Measurements from ENCODE around the gene OTULIN.

OTULIN gene

DNA sequence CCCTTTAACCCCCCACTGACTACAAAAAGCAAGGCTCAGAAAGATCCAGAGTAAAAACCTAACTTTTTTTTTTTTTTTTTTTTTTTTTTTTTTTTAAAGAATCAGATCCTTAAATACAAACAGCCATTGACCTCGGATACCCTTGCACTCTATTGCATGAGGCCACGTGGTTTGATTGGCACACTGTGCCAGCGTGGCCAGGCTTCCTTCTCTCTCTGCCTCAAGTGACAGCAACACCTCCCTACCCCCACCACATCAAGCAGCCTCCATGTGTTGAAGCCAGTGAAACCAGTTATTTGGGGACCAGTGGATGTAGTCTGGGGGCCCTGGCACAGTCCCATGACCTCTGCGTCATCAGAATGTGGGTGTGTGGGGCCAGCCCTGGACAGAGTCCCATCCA lies 71.4 kb downstream of the OTULIN start:
- no peaks in the 10 kb centered on the region for H3K27me3 ChIP-seq (ENCODE audit: insufficient read depth, low read depth)
- H3K79me2 ChIP-seq (ENCODE audit: insufficient read depth, low read depth), result no peaks in the 10 kb centered on the region
- H3K27ac ChIP-seq, result no peak overlapping the region
- H3K4me1 ChIP-seq (ENCODE audit: low read depth, poor library complexity, severe bottlenecking), result no peaks in the 10 kb centered on the region
- no peak overlapping the region for H3K4me2 ChIP-seq
- no peak overlapping the region for H2AFZ ChIP-seq (ENCODE audit: low read depth)
- no peak overlapping the region for H3K9ac ChIP-seq
- H3K4me3 ChIP-seq (IDR thresholded peaks at IDR 0.05; ENCODE audit: insufficient read depth, low read depth, low read length), result no peak overlapping the region
- TF ChIP-seq, protein P1, sequence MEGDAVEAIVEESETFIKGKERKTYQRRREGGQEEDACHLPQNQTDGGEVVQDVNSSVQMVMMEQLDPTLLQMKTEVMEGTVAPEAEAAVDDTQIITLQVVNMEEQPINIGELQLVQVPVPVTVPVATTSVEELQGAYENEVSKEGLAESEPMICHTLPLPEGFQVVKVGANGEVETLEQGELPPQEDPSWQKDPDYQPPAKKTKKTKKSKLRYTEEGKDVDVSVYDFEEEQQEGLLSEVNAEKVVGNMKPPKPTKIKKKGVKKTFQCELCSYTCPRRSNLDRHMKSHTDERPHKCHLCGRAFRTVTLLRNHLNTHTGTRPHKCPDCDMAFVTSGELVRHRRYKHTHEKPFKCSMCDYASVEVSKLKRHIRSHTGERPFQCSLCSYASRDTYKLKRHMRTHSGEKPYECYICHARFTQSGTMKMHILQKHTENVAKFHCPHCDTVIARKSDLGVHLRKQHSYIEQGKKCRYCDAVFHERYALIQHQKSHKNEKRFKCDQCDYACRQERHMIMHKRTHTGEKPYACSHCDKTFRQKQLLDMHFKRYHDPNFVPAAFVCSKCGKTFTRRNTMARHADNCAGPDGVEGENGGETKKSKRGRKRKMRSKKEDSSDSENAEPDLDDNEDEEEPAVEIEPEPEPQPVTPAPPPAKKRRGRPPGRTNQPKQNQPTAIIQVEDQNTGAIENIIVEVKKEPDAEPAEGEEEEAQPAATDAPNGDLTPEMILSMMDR (conservative IDR thresholded peaks at IDR 0.05; ENCODE audit: low read depth, low read length), result no peak
- no peaks in the 10 kb centered on the region for H3K36me3 ChIP-seq (ENCODE audit: insufficient read depth)
- no peaks in the 10 kb centered on the region for H4K20me1 ChIP-seq (ENCODE audit: insufficient read depth)

DNA sequence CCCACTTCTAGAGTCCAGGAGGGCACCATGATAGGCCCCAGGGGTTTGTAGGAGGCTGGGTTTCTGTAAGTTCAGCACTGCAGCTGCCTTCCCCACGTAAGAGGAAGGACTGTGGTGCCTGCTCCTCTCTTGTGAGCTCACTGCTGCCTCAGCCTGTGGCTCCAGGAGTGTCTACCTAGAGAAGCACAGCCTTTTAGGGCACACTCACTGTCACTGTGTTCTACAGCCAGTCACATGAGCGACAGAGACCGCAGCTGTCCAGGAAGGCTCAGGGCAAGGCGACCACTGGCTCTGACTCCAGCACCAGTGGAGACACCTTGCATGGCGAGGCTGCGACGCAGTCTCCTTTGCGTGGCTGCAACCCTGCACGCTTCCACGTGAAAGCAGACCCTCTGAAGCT lies 72.8 kb downstream of the OTULIN start:
- TF ChIP-seq, protein P1 (conservative IDR thresholded peaks at IDR 0.05; ENCODE audit: low read depth, low read length), result no peak
- Histone ChIP-seq H3K4me3 (IDR thresholded peaks at IDR 0.05; ENCODE audit: insufficient read depth, low read depth, low read length) (no peak overlapping the region), H4K20me1 (ENCODE audit: insufficient read depth) (no peaks in the 10 kb centered on the region), H3K36me3 (ENCODE audit: insufficient read depth) (no peaks in the 10 kb centered on the region), H3K4me1 (ENCODE audit: low read depth, poor library complexity, severe bottlenecking) (no peaks in the 10 kb centered on the region), H3K27me3 (ENCODE audit: insufficient read depth, low read depth) (no peaks in the 10 kb centered on the region), H3K27ac (no peak overlapping the region), H3K4me2 (no peak overlapping the region), H3K79me2 (ENCODE audit: insufficient read depth, low read depth) (no peaks in the 10 kb centered on the region), H3K9ac (no peak overlapping the region), H2AFZ (ENCODE audit: low read depth) (no peak overlapping the region)

GRCh38 chr5:14738050-14738449 lies 73.5 kb downstream of the OTULIN start:
- H3K27ac ChIP-seq, result no peak overlapping the region
- H2AFZ ChIP-seq (ENCODE audit: low read depth), result no peak overlapping the region
- no peak overlapping the region for H3K9ac ChIP-seq
- H3K4me2 ChIP-seq, result no peak overlapping the region
- no peaks in the 10 kb centered on the region for H3K27me3 ChIP-seq (ENCODE audit: insufficient read depth, low read depth)
- H3K36me3 ChIP-seq (ENCODE audit: insufficient read depth), result no peaks in the 10 kb centered on the region
- H3K79me2 ChIP-seq (ENCODE audit: insufficient read depth, low read depth), result no peaks in the 10 kb centered on the region
- H3K4me3 ChIP-seq (IDR thresholded peaks at IDR 0.05; ENCODE audit: insufficient read depth, low read depth, low read length), result no peak overlapping the region
- H4K20me1 ChIP-seq (ENCODE audit: insufficient read depth), result no peaks in the 10 kb centered on the region
- TF ChIP-seq, protein P1 (conservative IDR thresholded peaks at IDR 0.05; ENCODE audit: low read depth, low read length), result no peak
- no peaks in the 10 kb centered on the region for H3K4me1 ChIP-seq (ENCODE audit: low read depth, poor library complexity, severe bottlenecking)

DNA sequence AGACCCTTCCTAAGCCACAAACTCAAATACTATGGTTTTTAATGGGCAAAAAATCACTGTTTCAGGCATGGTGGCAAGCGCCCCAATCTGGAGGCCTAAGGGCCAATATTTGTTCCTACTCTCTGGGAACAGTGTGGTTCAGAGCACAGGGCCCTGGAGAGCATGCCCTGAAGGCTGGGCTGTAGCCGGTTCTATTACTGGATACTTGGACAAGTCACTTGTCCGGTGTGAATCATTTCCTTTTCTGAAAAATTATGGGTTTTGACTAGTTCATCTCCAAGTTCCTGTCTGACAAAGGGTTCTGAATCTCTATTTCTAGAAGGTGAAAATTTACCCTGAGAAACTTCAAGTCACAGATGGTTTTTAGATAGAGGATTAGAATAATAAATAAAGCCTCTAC lies 75.0 kb downstream of the OTULIN start:
- Histone ChIP-seq H3K4me3 (IDR thresholded peaks at IDR 0.05; ENCODE audit: insufficient read depth, low read depth, low read length) (no peak overlapping the region), H3K27me3 (ENCODE audit: insufficient read depth, low read depth) (no peaks in the 10 kb centered on the region), H3K4me1 (ENCODE audit: low read depth, poor library complexity, severe bottlenecking) (no peaks in the 10 kb centered on the region), H3K4me2 (no peak overlapping the region), H3K79me2 (ENCODE audit: insufficient read depth, low read depth) (no peaks in the 10 kb centered on the region), H3K9ac (no peak overlapping the region), H3K36me3 (ENCODE audit: insufficient read depth) (no peaks in the 10 kb centered on the region), H4K20me1 (ENCODE audit: insufficient read depth) (no peaks in the 10 kb centered on the region), H3K27ac (no peak overlapping the region), H2AFZ (ENCODE audit: low read depth) (no peak overlapping the region)
- TF ChIP-seq, protein P1 (conservative IDR thresholded peaks at IDR 0.05; ENCODE audit: low read depth, low read length), result no peak

Measured in KMS-11 (cell line).